ENCODE data around the gene PNPLA2. TPM values are rescaled to one million over a fixed set of nuclear protein-coding genes. Genes with fewer than 3 reads are reported as not detected.

Gene PNPLA2
- polyA plus RNA-seq, 3 donors = 32.7 to 45.4 (median 38.1) TPM

GRCh38 chr11:839875-840617, 21.3 kb downstream of the PNPLA2 start:
- DNase-seq (ENCODE audit: low read depth in 3 of 3, low spot score in 2 of 3) = no peak

- DNase-seq (ENCODE audit: low read depth in 3 of 3, low spot score in 2 of 3) = no peak
Measured at GRCh38 chr11:841981-842369, 23.3 kb downstream of the PNPLA2 start.

GRCh38 chr11:842370-843002, 23.8 kb downstream of the PNPLA2 start, which contains the start of the genes POLR2L and TSPAN4:
Gene POLR2L (minus strand): TSS chr11:842529. CDS start chr11:842508, 21 bp downstream.
Gene TSPAN4 (plus strand): TSS chr11:842852. CDS start chr11:850305, 7,453 bp downstream.
- no peak for DNase-seq (ENCODE audit: low read depth in 3 of 3, low spot score in 2 of 3)

- DNase-seq (ENCODE audit: low read depth in 3 of 3, low spot score in 2 of 3) = no peak
Measured at GRCh38 chr11:843086-843734, 24.5 kb downstream of the PNPLA2 start.

GRCh38 chr11:843818-844692, 25.3 kb downstream of the PNPLA2 start:
- no peak for DNase-seq (ENCODE audit: low read depth in 3 of 3, low spot score in 2 of 3)

GRCh38 chr11:844693-845644, 26.3 kb downstream of the PNPLA2 start:
- no peak for DNase-seq (ENCODE audit: low read depth in 3 of 3, low spot score in 2 of 3)

- DNase-seq (ENCODE audit: low read depth in 3 of 3, low spot score in 2 of 3) = no peak
Measured at GRCh38 chr11:845872-846495, 27.3 kb downstream of the PNPLA2 start.

- no peak for DNase-seq (ENCODE audit: low read depth in 3 of 3, low spot score in 2 of 3)
Measured at GRCh38 chr11:846496-847098, 27.9 kb downstream of the PNPLA2 start.

- no peak for DNase-seq (ENCODE audit: low read depth in 3 of 3, low spot score in 2 of 3)
Measured at GRCh38 chr11:847876-848275, 29.2 kb downstream of the PNPLA2 start.

GRCh38 chr11:848380-848931, 29.7 kb downstream of the PNPLA2 start:
- DNase-seq (ENCODE audit: low read depth in 3 of 3, low spot score in 2 of 3) = no peak

- DNase-seq (ENCODE audit: low read depth in 3 of 3, low spot score in 2 of 3) = no peak
Measured at GRCh38 chr11:849104-849824, 30.6 kb downstream of the PNPLA2 start.

- DNase-seq (ENCODE audit: low read depth in 3 of 3, low spot score in 2 of 3) = no peak
Measured at GRCh38 chr11:849951-850774, 31.4 kb downstream of the PNPLA2 start.

GRCh38 chr11:850775-851763, 32.4 kb downstream of the PNPLA2 start:
- DNase-seq (ENCODE audit: low read depth in 3 of 3, low spot score in 2 of 3) = no peak

- DNase-seq (ENCODE audit: low read depth in 3 of 3, low spot score in 2 of 3) = no peak
Measured at GRCh38 chr11:852762-853161, 34.0 kb downstream of the PNPLA2 start.

- DNase-seq (ENCODE audit: low read depth in 3 of 3, low spot score in 2 of 3) = no peak
Measured at GRCh38 chr11:853682-854448, 35.2 kb downstream of the PNPLA2 start.

All from right renal cortex interstitium (tissue), 3 donors.